SK-N-SH (cell line): ENCODE measurements around the gene PCAT6. TPM values are rescaled to one million over a fixed set of nuclear protein-coding genes. Genes with fewer than 3 reads are reported as not detected.

Source experiments
- CTCF ChIA-PET: fragments of 300-600, 350-600 bp; formaldehyde crosslinking; extraction: SDS; loops from one replicate; lab custom pipeline; 2021; lab: Yijun Ruan, JAX
- POLR2A ChIA-PET: fragments of 350-600 bp; sonication (Branson Sonifier 250); formaldehyde crosslinking; extraction: SDS; loops from one replicate; lab custom pipeline; 2020; ENCODE audit warnings: antibody characterized with exemption, inconsistent platforms; lab: Yijun Ruan, JAX
- DNase-seq: peaks from one replicate; pipeline ENCODE4 v3.0.0; 2012
- H2AFZ ChIP-seq: fragments of 200-600 bp; sonication (generic); 2 replicates; pipeline ENCODE4 v1.8.1; 2016; ENCODE audit warnings: antibody characterized with exemption, mild to moderate bottlenecking, low read depth
- H3F3A ChIP-seq: fragments of 200-600 bp; sonication (generic); replicated peaks from 2 replicates; pipeline ENCODE3; 2016; ENCODE audit warnings: antibody characterized with exemption, mild to moderate bottlenecking; ENCODE audit not compliant: insufficient read depth
- H3K27ac ChIP-seq, 2 experiments: fragments of 200-500 bp in 1 of 2; fragments of 200-600 bp in 1 of 2; sonication (Bioruptor generic) in 1 of 2; sonication (generic), shearing (Covaris generic) in 1 of 2; 2 replicates each; pipeline versions ENCODE4 v1.5.1 to v1.6.1; 2014 to 2016; ENCODE audit warnings: low read depth in 2 of 2, inconsistent platforms in 1 of 2, low read length in 1 of 2, mild to moderate bottlenecking in 1 of 2, mixed read lengths in 1 of 2
- H3K27me3 ChIP-seq: fragments of 200-600 bp; sonication (generic), shearing (Covaris generic); 2 replicates; pipeline ENCODE4 v1.6.1; 2016; ENCODE audit warnings: mixed run types; ENCODE audit not compliant: insufficient read depth
- H3K36me3 ChIP-seq, 2 experiments: fragments of 200-500 bp in 1 of 2; fragments of 200-600 bp in 1 of 2; sonication (Bioruptor generic) in 1 of 2; sonication (generic) in 1 of 2; replicated peaks in 1 of 2; 2 replicates each; pipeline versions ENCODE3 to v1.5.1; 2014 to 2016; ENCODE audit warnings: low read length in 1 of 2, mild to moderate bottlenecking in 1 of 2; ENCODE audit not compliant: insufficient read depth in 2 of 2, control insufficient read depth in 1 of 2
- H3K4me1 ChIP-seq, 2 experiments: fragments of 200-500 bp in 1 of 2; fragments of 200-600 bp in 1 of 2; sonication (Bioruptor generic) in 1 of 2; sonication (generic), shearing (Covaris generic) in 1 of 2; 2 replicates each; pipeline versions ENCODE4 v1.5.1 to v1.6.1; 2014 to 2016; ENCODE audit warnings: low read depth in 1 of 2, low read length in 1 of 2, mixed run types in 1 of 2; ENCODE audit not compliant: insufficient read depth in 2 of 2, control insufficient read depth in 1 of 2
- H3K4me2 ChIP-seq: fragments of 200-600 bp; sonication (generic), shearing (Covaris generic); 2 replicates; pipeline ENCODE4 v1.6.1; 2017; ENCODE audit warnings: mixed run types
- H3K4me3 ChIP-seq, 2 experiments: fragments of 200-500 bp in 1 of 2; fragments of 200-600 bp in 1 of 2; sonication (Bioruptor generic) in 1 of 2; sonication (generic), shearing (Covaris generic) in 1 of 2; 2 replicates each; pipeline versions ENCODE4 v1.5.1 to v1.8.1; 2014 to 2016; ENCODE audit warnings: low read depth in 2 of 2, inconsistent platforms in 1 of 2, low read length in 1 of 2, mild to moderate bottlenecking in 1 of 2, mixed read lengths in 1 of 2, moderate library complexity in 1 of 2
- H3K79me2 ChIP-seq: fragments of 200-600 bp; sonication (generic); 2 replicates; pipeline ENCODE4 v1.8.1; 2017; ENCODE audit warnings: mild to moderate bottlenecking; ENCODE audit not compliant: insufficient read depth
- H3K9ac ChIP-seq: fragments of 200-600 bp; sonication (generic); 2 replicates; pipeline ENCODE4 v1.6.1; 2017; ENCODE audit warnings: mixed run types
- H3K9me2 ChIP-seq: fragments of 200-600 bp; sonication (generic); 2 replicates; pipeline ENCODE4 v1.6.1; 2017; ENCODE audit warnings: mixed run types
- H3K9me3 ChIP-seq: fragments of 200-600 bp; sonication (generic); 2 replicates; pipeline ENCODE4 v1.6.1; 2017; ENCODE audit warnings: mixed run types, mild to moderate bottlenecking, moderate library complexity
- H4K20me1 ChIP-seq: fragments of 200-600 bp; sonication (generic); 2 replicates; pipeline ENCODE4 v1.6.1; 2017; ENCODE audit warnings: mild to moderate bottlenecking, mixed run types; ENCODE audit not compliant: insufficient read depth
- CHD2 ChIP-seq: fragments of 150-350 bp; IDR thresholded peaks from 2 replicates; pipeline ENCODE4 v1.6.1; 2018; ENCODE audit warnings: low read length; ENCODE audit not compliant: partially characterized antibody
- CTCF ChIP-seq: fragments of 200-600 bp; sonication (generic); IDR thresholded peaks from 2 replicates; pipeline ENCODE4 v1.6.1; 2017; ENCODE audit warnings: antibody characterized with exemption, mild to moderate bottlenecking, moderate library complexity
- ELF1 ChIP-seq: IDR thresholded peaks from 2 replicates; pipeline ENCODE4 v1.4.0; 2012
- EZH2phosphoT487 ChIP-seq: fragments of 200-600 bp; sonication (generic); IDR thresholded peaks from 2 replicates; pipeline ENCODE4 v1.6.1; 2017; ENCODE audit warnings: low read depth, mixed run types, mild to moderate bottlenecking, antibody characterized with exemption, moderate library complexity, borderline replicate concordance
- FOXJ3 ChIP-seq: sonication (generic); formaldehyde crosslinking; IDR thresholded peaks from 2 replicates; pipeline ENCODE4 v1.5.1; 2020; ENCODE audit warnings: mild to moderate bottlenecking, missing genetic modification reagents
- FOXM1 ChIP-seq: IDR thresholded peaks from 2 replicates; pipeline ENCODE4 v1.4.0; 2012; ENCODE audit warnings: low read depth, mild to moderate bottlenecking
- GABPA ChIP-seq: IDR thresholded peaks from 2 replicates; pipeline ENCODE4 v1.4.0; 2012; ENCODE audit warnings: low read depth, mild to moderate bottlenecking
- GATA2 ChIP-seq: sonication (generic); formaldehyde crosslinking; IDR thresholded peaks from 2 replicates; pipeline ENCODE4 v1.5.0; 2020; ENCODE audit warnings: mild to moderate bottlenecking, missing genetic modification reagents
- IRF3 ChIP-seq: fragments of 150-350 bp; IDR thresholded peaks from 2 replicates; pipeline ENCODE4 v1.6.1; 2016; ENCODE audit warnings: mild to moderate bottlenecking, low read depth, low read length
- JUND ChIP-seq: IDR thresholded peaks from 2 replicates; pipeline ENCODE4 v1.4.0; 2012
- MAX ChIP-seq: IDR thresholded peaks from 2 replicates; pipeline ENCODE4 v1.4.0; 2012; ENCODE audit warnings: low read depth
- MEF2A ChIP-seq: IDR thresholded peaks from 2 replicates; pipeline ENCODE4 v1.4.0; 2012; ENCODE audit warnings: low read depth, borderline replicate concordance
- MXI1 ChIP-seq: IDR thresholded peaks from 2 replicates; pipeline ENCODE4 v1.6.1; 2012; ENCODE audit warnings: mild to moderate bottlenecking, low read depth, low read length, improper control_type of control experiment
- NFIC ChIP-seq: IDR thresholded peaks from 2 replicates; pipeline ENCODE4 v1.4.0; 2012; ENCODE audit warnings: borderline replicate concordance
- NRF1 ChIP-seq: IDR thresholded peaks from 2 replicates; pipeline ENCODE4 v1.6.1; 2012; ENCODE audit warnings: low read depth, mild to moderate bottlenecking, low read length
- PBX3 ChIP-seq: IDR thresholded peaks from 2 replicates; pipeline ENCODE4; 2012
- POLR2AphosphoS5 ChIP-seq: IDR thresholded peaks from 2 replicates; pipeline ENCODE4 v1.6.1; 2012; ENCODE audit warnings: low read depth, low read length
- RAD21 ChIP-seq: IDR thresholded peaks from 2 replicates; pipeline ENCODE4 v1.6.1; 2012; ENCODE audit warnings: mild to moderate bottlenecking, low read length
- RCOR1 ChIP-seq: fragments of 150-350 bp; IDR thresholded peaks from 2 replicates; pipeline ENCODE4 v1.6.1; 2017; ENCODE audit warnings: antibody characterized with exemption, low read length
- RFX5 ChIP-seq: IDR thresholded peaks from 2 replicates; pipeline ENCODE4 v1.6.1; 2012; ENCODE audit warnings: mild to moderate bottlenecking, improper control_type of control experiment, low read length
- RXRA ChIP-seq: IDR thresholded peaks from 2 replicates; pipeline ENCODE4 v1.4.0; 2012; ENCODE audit warnings: low read depth, mild to moderate bottlenecking, borderline replicate concordance
- SIN3A ChIP-seq: IDR thresholded peaks from 2 replicates; pipeline ENCODE4 v1.6.1; 2012; ENCODE audit warnings: low read depth, mild to moderate bottlenecking, low read length, moderate library complexity, borderline replicate concordance
- SMC3 ChIP-seq: IDR thresholded peaks from 2 replicates; pipeline ENCODE4 v1.6.1; 2012; ENCODE audit warnings: low read depth, low read length, improper control_type of control experiment
- TAF1 ChIP-seq: IDR thresholded peaks from 2 replicates; pipeline ENCODE4 v1.6.1; 2012; ENCODE audit warnings: low read depth, mild to moderate bottlenecking, low read length, moderate library complexity, borderline replicate concordance
- TCF12 ChIP-seq: IDR thresholded peaks from 2 replicates; pipeline ENCODE4 v1.4.0; 2012
- TEAD4 ChIP-seq: IDR thresholded peaks from 2 replicates; pipeline ENCODE4 v1.4.0; 2012; ENCODE audit warnings: mild to moderate bottlenecking, borderline replicate concordance; ENCODE audit not compliant: insufficient read depth
- USF1 ChIP-seq: IDR thresholded peaks from 2 replicates; pipeline ENCODE4 v1.4.0; 2012; ENCODE audit warnings: low read depth, borderline replicate concordance
- USF2 ChIP-seq: fragments of 150-350 bp; IDR thresholded peaks from 2 replicates; pipeline ENCODE4 v1.6.1; 2017; ENCODE audit warnings: antibody characterized with exemption, low read length, low read depth, borderline replicate concordance
- YY1 ChIP-seq: IDR thresholded peaks from 2 replicates; pipeline ENCODE4 v1.4.0; 2012; ENCODE audit warnings: low read depth, mild to moderate bottlenecking
- WGBS: methylation state at CpG from one replicate; pipeline ENCODE4 v1.1.6; 2017; ENCODE audit warnings: low lambda C conversion rate; 5-methylcytosine and 5-hydroxymethylcytosine counted together
- polyA plus RNA-seq, 3 experiments: library from polyadenylated mRNA; depleted of rRNA; stranded (reverse); fragments of >200 nt; gene quantifications; 2 replicates each; pipeline ENCODE4 v1.2.3, GENCODE V29; 2012

PCAT6 gene
- polyA plus RNA-seq, 1 of the 3 experiments (the other 2 are of a cell fraction): 6.9 TPM

- H3K4me2 ChIP-seq: peak overlapping the region; percentile 94
- H3K9me2 ChIP-seq: no peaks in the 10 kb centered on the region
- H3K9me3 ChIP-seq: no peaks in the 10 kb centered on the region
- peak; percentile 83 for DNase-seq
- H3K4me1 ChIP-seq: peaks cover 0 to 6% of the 10 kb centered on the region in 2 experiments; a peak in 1 of 4 replicates
- no peaks in the 10 kb centered on the region for H3K36me3 ChIP-seq
- CTCF ChIA-PET: interaction anchor here (0.6 to 1.8 kb wide), 2 partner anchors 18 kb away, joined by 3 to 5 read pairs; no protein-coding TSS in a partner anchor
- H2AFZ ChIP-seq: peak overlapping the region; percentile 97
- WGBS: 5% methylated on average over 42 of the region's 50 CpGs
- no peaks in the 10 kb centered on the region for H4K20me1 ChIP-seq
- peak overlapping the region; percentile 14 to 74; a peak in 3 of 4 replicates for H3K27ac ChIP-seq
- no peaks in the 10 kb centered on the region for H3K79me2 ChIP-seq
- TF ChIP-seq TEAD4 (no peak), RFX5 (no peak), CTCF (no peak; the same call in 1 of the 2 replicates), USF2 (no peak), SIN3A (no peak), GABPA (no peak), EZH2phosphoT487 (no peak), MEF2A (no peak), POLR2AphosphoS5 (no peak), RCOR1 (no peak), MXI1 (peak; percentile 73; the same call in 1 of the 2 replicates), JUND (no peak), NFIC (no peak), PBX3 (no peak), TAF1 (no peak), MAX (0 out of 2 replicates have a peak, but pooled peaks have one; percentile 4), RXRA (no peak), YY1 (no peak), NRF1 (peak; percentile 48; the same call in 1 of the 2 replicates), IRF3 (no peak), ELF1 (no peak), TCF12 (no peak), SMC3 (peak; percentile 11; the same call in 1 of the 2 replicates), USF1 (no peak), FOXJ3 (CRISPR knock-in tag) (no peak), RAD21 (peak; percentile 22; the same call in 1 of the 2 replicates), GATA2 (CRISPR knock-in tag) (no peak), CHD2 (no peak), FOXM1 (no peak)
- TF ChIP-seq, all 33 proteins: peak for 5
- Histone ChIP-seq H3K27me3 (no peaks in the 10 kb centered on the region), H3K9ac (peak overlapping the region; percentile 73), H3K4me3 (peak overlapping the region; percentile 75 to 82), H3F3A (no peaks in the 10 kb centered on the region)
- POLR2A ChIA-PET: interaction anchor here (0.5 to 1.2 kb wide), 8 partner anchors 12 to 107 kb away, joined by 3 to 5 read pairs (median 3); partner anchors contain the start of gene PCAT6
These were observed 50.1 kb downstream of the PCAT6 start for GRCh38 chr1:202860744-202861419.
